Breast epithelium (tissue), 3 donors: ENCODE results near the gene SUZ12.

Experiments used
- CTCF ChIP-seq, 3 donors: fragments of 450-650 bp; IDR thresholded peaks; one replicate each; pipeline ENCODE4 v1.5.1; 2016 to 2017; ENCODE audit warnings: antibody characterized with exemption in 3 of 3, mild to moderate bottlenecking in 3 of 3, moderate library complexity in 3 of 3
- POLR2AphosphoS5 ChIP-seq, 3 donors: sonication (generic); formaldehyde crosslinking; IDR thresholded peaks; one replicate each; pipeline ENCODE4 v1.6.1; 2017; ENCODE audit warnings: antibody characterized with exemption in 3 of 3

DNA sequence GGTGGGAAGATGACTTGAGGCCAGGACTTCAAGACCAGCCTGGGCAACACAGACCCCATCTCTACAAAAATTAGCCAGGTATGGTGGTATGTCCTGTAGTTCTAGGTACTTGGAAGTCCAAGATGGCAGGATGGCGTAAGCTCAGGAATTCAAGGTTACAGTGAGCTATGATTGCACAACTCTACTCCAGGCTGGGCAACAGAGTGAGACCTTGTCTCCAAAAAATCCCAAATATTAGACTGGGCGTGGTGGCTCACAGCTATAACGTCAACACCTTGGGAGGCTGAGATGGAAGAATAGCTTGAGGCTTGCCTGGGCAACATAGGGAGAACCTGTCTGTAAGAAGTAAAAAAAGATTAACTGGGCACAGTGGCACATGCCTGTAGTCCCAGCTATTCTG is 30.8 kb downstream of the SUZ12 start:
- TF ChIP-seq CTCF (IDR thresholded peaks at IDR 0.05) (no peak), POLR2AphosphoS5 (IDR thresholded peaks at IDR 0.05) (no peak)
